HCT116 (cell line): Measurements from ENCODE around the gene MRGPRE.
"Not testable (repeated sequence)": the region's sequence is repeated elsewhere in the genome, so short reads cannot be mapped to it uniquely, and the experiment has no call there.

Source experiments
- ELF1 ChIP-seq: IDR thresholded peaks from 2 replicates; pipeline ENCODE4 v1.6.1; 2012; ENCODE audit warnings: low read depth, borderline replicate concordance
- EZH2 ChIP-seq: fragments of 200-600 bp; sonication (generic); IDR thresholded peaks from 2 replicates; pipeline ENCODE4 v1.6.1; 2017; ENCODE audit warnings: antibody characterized with exemption, mixed run types
- EZH2phosphoT487 ChIP-seq: fragments of 200-600 bp; IDR thresholded peaks from 2 replicates; pipeline ENCODE4 v1.6.1; 2018; ENCODE audit warnings: antibody characterized with exemption, borderline replicate concordance
- FOSL1 ChIP-seq: IDR thresholded peaks from 2 replicates; pipeline ENCODE4 v1.6.1; 2012; ENCODE audit warnings: low read depth
- JUND ChIP-seq: IDR thresholded peaks from 2 replicates; pipeline ENCODE4 v1.6.1; 2012
- POLR2AphosphoS5 ChIP-seq: IDR thresholded peaks from 2 replicates; pipeline ENCODE4 v1.6.1; 2011; ENCODE audit warnings: mild to moderate bottlenecking, low read depth, low read length, moderate library complexity
- RAD21 ChIP-seq: IDR thresholded peaks from 2 replicates; pipeline ENCODE4 v1.6.1; 2012; ENCODE audit warnings: low read depth, mild to moderate bottlenecking
- SIN3A ChIP-seq: IDR thresholded peaks from 2 replicates; pipeline ENCODE4 v1.6.1; 2012; ENCODE audit warnings: low read depth
- SP1 ChIP-seq: IDR thresholded peaks from 2 replicates; pipeline ENCODE4 v1.6.1; 2012; ENCODE audit warnings: low read depth
- ZNF274 ChIP-seq: fragments of 200-500 bp; sonication (Bioruptor generic); IDR thresholded peaks from 2 replicates; pipeline ENCODE4 v1.6.1; 2014; ENCODE audit warnings: mild to moderate bottlenecking, low read depth, low read length, inconsistent platforms
- TF ChIP-seq, protein P1 (sequence below), 3 experiments: fragments of 200-600 bp in 1 of 3; sonication (generic) in 1 of 3; IDR thresholded peaks in 2 of 3; conservative IDR thresholded peaks in 1 of 3; 2 replicates each; pipeline ENCODE4 v1.5.1; 2012 to 2017; ENCODE audit warnings: low read depth in 2 of 3, low read length in 2 of 3, antibody characterized with exemption in 1 of 3, borderline replicate concordance in 1 of 3, control low read depth in 1 of 3, mild to moderate bottlenecking in 1 of 3, mixed read lengths in 1 of 3, mixed run types in 1 of 3, moderate library complexity in 1 of 3; ENCODE audit not compliant: insufficient read depth in 1 of 3
- TF ChIP-seq, protein P2 (sequence below): IDR thresholded peaks from 2 replicates; pipeline ENCODE4 v1.6.1; 2012; ENCODE audit warnings: low read depth
- TF ChIP-seq, protein P3 (sequence below): IDR thresholded peaks from 2 replicates; pipeline ENCODE4 v1.6.1; 2011; ENCODE audit warnings: mild to moderate bottlenecking, low read length, moderate library complexity; ENCODE audit not compliant: insufficient replicate concordance; ENCODE audit errors: extremely low read depth

GRCh38 chr11:3280662-3281061 lies 48.4 kb upstream of the MRGPRE start:
- TF ChIP-seq, protein P1, sequence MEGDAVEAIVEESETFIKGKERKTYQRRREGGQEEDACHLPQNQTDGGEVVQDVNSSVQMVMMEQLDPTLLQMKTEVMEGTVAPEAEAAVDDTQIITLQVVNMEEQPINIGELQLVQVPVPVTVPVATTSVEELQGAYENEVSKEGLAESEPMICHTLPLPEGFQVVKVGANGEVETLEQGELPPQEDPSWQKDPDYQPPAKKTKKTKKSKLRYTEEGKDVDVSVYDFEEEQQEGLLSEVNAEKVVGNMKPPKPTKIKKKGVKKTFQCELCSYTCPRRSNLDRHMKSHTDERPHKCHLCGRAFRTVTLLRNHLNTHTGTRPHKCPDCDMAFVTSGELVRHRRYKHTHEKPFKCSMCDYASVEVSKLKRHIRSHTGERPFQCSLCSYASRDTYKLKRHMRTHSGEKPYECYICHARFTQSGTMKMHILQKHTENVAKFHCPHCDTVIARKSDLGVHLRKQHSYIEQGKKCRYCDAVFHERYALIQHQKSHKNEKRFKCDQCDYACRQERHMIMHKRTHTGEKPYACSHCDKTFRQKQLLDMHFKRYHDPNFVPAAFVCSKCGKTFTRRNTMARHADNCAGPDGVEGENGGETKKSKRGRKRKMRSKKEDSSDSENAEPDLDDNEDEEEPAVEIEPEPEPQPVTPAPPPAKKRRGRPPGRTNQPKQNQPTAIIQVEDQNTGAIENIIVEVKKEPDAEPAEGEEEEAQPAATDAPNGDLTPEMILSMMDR (IDR thresholded peaks at IDR 0.05 in 2 of 3, conservative IDR thresholded peaks at IDR 0.05 in 1 of 3; ENCODE audit: borderline replicate concordance in 1 of 3, insufficient read depth in 1 of 3, low read depth in 2 of 3, low read length in 2 of 3) = not testable (repeated sequence)
- not testable (repeated sequence) for TF ChIP-seq EZH2phosphoT487, SIN3A, ZNF274, EZH2, FOSL1, ELF1, SP1, RAD21, POLR2AphosphoS5, JUND
- TF ChIP-seq, protein P2, sequence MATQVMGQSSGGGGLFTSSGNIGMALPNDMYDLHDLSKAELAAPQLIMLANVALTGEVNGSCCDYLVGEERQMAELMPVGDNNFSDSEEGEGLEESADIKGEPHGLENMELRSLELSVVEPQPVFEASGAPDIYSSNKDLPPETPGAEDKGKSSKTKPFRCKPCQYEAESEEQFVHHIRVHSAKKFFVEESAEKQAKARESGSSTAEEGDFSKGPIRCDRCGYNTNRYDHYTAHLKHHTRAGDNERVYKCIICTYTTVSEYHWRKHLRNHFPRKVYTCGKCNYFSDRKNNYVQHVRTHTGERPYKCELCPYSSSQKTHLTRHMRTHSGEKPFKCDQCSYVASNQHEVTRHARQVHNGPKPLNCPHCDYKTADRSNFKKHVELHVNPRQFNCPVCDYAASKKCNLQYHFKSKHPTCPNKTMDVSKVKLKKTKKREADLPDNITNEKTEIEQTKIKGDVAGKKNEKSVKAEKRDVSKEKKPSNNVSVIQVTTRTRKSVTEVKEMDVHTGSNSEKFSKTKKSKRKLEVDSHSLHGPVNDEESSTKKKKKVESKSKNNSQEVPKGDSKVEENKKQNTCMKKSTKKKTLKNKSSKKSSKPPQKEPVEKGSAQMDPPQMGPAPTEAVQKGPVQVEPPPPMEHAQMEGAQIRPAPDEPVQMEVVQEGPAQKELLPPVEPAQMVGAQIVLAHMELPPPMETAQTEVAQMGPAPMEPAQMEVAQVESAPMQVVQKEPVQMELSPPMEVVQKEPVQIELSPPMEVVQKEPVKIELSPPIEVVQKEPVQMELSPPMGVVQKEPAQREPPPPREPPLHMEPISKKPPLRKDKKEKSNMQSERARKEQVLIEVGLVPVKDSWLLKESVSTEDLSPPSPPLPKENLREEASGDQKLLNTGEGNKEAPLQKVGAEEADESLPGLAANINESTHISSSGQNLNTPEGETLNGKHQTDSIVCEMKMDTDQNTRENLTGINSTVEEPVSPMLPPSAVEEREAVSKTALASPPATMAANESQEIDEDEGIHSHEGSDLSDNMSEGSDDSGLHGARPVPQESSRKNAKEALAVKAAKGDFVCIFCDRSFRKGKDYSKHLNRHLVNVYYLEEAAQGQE = not testable (repeated sequence)
- TF ChIP-seq, protein P3, sequence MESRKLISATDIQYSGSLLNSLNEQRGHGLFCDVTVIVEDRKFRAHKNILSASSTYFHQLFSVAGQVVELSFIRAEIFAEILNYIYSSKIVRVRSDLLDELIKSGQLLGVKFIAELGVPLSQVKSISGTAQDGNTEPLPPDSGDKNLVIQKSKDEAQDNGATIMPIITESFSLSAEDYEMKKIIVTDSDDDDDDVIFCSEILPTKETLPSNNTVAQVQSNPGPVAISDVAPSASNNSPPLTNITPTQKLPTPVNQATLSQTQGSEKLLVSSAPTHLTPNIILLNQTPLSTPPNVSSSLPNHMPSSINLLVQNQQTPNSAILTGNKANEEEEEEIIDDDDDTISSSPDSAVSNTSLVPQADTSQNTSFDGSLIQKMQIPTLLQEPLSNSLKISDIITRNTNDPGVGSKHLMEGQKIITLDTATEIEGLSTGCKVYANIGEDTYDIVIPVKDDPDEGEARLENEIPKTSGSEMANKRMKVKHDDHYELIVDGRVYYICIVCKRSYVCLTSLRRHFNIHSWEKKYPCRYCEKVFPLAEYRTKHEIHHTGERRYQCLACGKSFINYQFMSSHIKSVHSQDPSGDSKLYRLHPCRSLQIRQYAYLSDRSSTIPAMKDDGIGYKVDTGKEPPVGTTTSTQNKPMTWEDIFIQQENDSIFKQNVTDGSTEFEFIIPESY = not testable (repeated sequence)
